HG03342 (cell line): ENCODE measurements around the gene DEPDC5.
"Not testable (repeated sequence)": the region's sequence is repeated elsewhere in the genome, so short reads cannot be mapped to it uniquely, and the experiment has no call there.

Experiments used
- ATAC-seq: cut with Tn5 transposase; IDR thresholded peaks from one replicate; pipeline ENCODE4 v1.9.1; 2021; ENCODE audit warnings: mild to moderate bottlenecking, moderate library complexity; ENCODE audit not compliant: unreplicated experiment

DEPDC5 gene

DNA sequence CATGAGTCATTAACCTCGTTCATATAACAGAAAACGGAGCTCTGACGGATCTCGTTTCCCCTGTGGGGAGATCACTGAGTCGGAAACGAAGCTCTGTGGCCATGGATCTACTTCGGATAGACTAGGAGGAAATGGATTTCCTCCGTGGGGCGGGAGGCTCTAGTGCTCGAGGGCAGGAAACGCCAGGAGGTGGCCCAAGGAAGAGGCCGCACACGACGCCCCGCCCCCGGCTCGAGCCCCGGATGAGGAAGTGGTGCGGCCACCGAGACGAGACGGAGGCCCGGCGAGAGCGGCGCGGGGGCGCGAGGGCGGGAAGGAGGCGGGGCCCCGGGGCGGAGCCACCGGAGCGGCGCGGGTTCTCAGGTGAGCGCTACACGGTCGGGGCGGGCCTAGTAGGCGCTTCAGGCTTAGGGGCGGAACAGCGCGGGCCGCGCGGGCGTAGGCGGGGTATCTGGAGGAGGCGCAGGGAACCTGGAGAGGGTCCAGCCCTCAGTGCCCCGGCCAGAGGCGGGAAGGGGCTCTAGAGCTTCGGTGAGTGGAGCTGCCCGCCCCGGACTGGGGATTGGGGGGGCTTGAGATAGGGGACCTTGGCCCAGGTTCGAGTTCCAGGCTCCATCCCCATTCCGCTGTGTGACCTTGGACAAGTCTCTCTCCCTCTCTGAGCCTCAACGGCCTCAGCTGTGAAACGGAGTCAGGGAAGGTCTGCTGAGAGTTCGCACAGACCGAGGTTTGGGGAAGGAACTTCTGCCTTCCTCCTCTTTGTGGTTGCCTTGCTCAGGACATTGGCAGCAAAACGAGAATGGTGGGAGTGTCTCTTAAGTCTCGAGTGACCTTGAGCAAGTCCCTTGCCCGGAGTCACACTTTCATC is at the start of gene DEPDC5:
Gene DEPDC5 (plus strand): TSS at position 386 of the 868 bp plus-strand sequence. CDS start 903 bp downstream, outside the sequence.
- ATAC-seq: peak; percentile 64

DNA sequence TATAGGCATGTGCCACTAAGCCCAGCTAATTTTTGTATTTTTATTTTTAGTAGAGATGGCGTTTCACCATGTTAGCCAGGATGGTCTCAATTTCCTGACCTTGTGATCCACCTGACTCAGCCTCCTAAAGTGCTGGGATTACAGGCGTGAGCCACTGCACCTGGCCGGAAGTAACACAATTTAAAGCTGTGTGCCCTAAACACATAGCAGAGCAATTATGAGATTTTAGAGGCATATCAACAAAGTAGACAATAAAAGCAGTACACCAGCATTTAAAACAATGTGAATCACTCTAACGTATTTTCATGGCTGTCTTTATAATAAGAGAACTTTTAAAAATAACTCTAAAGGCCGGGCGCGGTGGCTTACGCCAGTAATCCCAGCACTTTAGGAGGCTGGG is 46.3 kb upstream of the DEPDC5 start:
- no peak for ATAC-seq

DNA sequence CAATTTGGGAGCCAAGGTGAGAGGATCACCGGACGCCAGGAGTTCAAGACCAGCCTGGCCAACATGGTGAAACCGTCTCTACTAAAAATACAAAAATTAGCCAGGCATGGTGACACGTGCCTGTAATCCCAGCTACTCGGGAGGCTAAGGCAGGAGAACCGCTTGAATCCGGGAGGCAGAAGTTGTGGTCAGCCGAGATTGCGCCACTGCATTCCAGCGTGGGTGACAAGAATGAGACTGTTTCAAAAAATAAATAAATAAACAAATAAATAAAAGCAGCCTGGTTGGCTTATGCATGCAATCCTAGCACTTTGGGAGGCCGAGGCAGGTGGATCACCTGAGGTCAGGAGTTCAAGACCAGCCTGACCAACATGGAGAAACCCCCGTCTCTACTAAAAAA is 42.6 kb upstream of the DEPDC5 start:
- not testable (repeated sequence) for ATAC-seq

DNA sequence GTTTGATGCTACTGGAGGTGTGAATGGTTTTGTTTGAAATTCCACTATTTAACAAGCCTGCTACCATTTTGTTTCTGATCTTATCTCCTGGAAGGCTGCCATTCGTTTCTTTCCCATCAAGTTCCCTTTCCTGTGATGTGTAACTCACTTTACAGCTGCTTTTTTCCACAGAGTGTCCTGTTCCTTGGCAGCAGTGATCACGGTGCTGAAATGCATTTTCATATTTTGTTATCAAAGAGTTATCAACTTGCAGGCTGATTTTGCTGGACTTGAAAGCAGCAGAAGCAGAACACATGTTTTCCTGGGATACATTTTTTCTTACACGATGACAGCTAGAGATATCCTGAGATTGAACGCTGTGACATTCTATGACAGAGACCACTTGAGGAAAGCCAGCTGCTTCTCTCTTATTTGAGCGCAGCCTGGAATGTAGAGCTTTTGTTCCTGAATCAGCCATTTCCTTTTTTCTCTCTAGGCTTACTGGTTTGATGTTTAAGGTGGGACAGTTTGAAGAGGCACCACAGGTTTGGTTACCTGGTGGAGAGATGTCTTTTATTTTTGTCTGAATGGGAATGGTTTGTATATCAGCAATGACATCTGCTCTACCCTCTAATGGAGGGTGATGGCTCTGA is 38.6 kb upstream of the DEPDC5 start:
- no peak for ATAC-seq

DNA sequence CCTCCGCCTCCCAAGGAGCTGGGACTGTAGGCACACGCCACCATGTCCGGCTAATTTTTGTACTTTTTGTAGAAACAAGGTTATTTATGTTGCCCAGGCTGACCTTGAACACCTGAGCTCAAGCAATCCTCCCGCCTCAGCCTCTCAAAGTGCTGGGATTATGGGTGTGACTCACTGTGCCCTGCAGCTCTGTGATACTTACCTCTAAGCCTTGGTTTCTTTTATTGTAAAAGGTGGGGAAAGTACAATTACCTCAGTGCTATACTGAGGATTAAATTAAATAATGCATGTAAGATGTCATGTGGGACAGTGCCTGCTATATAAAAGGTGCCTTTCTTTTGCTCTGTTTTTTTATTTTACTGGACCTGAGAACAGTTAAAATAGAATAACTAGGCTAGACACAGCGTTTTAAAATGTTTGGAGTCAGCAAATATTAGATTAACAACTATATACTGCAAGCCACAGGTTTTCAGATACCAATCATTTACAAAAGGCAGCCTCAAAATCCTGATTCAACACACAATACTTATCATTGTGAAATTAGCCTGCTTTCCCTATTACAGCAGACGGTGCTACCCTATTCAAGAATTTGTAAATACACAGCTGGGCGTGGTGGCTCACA is 33.9 kb upstream of the DEPDC5 start:
- no peak for ATAC-seq

DNA sequence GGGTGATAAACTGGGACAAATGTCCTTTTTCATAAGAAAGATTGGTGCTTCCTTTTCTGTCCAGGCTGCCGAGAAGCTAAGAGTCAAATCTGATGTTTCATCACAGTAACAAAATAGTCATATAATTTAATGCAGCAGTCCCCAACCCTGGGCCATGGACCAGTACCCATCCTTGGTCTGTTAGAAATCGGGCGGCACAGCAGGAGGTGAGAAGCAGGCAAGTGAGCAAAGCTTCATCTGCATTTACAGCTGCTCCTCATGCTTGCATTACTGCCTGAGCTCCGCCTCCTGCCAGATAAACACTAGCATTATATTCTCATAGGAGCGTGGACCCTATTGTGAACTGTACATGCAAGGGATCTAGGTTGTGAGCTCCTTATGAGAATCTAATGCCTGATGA is 30.1 kb upstream of the DEPDC5 start:
- no peak for ATAC-seq

DNA sequence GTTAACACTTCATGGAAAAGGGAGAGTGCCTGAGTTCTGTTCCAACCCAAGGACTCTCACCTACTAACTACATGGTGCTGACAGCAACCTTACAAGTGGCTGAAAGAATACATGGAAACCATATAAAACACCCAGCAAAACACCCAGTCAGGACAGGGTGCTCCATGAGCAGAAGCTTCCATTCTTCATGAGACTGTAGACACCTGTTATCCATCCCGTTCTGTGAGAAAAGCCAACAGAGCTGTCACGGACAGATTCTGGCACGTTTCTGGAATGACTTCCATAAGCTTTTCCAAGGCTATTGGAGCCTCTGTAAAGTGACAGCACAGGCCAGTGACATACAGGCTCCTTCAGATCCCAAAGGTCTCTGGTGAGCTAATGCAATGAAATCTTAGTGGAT is 27.1 kb upstream of the DEPDC5 start:
- ATAC-seq: no peak

DNA sequence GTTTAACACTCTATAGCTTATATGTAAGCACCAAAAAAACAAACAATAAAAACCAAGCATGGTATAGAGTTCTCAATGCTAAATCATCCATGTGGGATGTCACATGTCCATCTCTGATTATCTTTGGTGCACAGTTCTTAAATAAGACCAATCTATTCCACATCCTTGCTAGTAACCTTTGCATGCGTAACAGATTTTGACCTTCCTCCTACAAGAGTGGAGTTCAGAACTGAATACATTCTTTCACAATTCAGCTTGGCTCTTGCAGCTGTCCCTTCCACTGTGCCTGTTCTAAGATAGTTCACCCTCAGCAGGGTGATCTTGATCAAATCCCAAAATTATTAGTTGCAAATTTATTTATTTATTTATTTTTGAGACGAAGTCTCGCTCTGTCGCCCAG is 25.0 kb upstream of the DEPDC5 start:
- ATAC-seq: no peak

DNA sequence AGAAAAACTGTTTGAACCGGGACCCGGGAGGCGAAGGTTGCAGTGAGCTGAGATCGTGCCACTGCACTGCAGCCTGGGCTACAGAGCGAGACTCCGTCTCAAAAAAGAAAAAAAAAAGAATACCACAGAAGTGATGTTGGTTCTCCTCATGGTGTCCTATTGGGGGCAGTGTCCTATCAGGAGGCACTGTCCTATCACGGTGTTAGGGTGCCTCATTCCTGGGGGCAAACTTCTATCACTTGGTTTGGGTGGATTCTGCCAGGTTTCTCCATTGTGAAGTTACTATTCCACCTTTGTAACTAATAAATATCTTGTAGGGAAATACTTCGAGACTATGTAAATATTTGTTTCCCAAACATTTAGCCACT is 23.5 kb upstream of the DEPDC5 start:
- no peak for ATAC-seq

DNA sequence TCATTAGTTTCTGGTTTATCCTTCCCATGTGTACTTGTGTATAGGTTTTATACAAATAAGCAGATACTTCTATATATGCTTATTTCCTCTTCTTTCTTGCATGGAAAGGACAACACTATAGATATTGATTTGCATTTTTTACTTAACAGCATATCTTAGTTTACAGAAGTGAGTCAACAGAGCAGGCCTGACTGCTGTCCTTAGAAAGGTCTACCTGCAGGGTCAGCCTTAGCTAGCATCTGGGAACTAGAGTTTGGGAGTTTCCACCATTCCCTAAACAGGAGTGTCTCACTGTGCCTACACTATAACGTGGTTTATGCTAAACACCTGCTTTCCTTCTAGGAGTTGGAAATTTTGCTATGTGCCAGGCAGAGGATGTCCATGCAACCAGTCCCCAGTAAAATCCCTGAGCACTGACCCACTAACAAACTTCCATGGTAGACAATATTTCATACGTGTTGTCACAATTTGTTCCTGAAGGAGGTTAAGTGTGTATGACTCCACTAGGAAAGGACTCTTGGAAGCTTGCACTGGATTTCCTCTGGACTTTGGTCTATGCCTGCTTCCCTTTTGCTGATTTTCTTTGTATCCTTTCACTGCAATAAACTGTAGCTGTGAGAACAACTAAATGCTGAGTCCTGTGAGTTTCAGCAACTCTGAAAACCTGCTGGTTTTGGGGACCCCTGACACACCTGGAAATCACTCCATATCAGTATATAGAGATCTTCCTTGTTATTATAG is 21.6 kb upstream of the DEPDC5 start:
- ATAC-seq: no peak

DNA sequence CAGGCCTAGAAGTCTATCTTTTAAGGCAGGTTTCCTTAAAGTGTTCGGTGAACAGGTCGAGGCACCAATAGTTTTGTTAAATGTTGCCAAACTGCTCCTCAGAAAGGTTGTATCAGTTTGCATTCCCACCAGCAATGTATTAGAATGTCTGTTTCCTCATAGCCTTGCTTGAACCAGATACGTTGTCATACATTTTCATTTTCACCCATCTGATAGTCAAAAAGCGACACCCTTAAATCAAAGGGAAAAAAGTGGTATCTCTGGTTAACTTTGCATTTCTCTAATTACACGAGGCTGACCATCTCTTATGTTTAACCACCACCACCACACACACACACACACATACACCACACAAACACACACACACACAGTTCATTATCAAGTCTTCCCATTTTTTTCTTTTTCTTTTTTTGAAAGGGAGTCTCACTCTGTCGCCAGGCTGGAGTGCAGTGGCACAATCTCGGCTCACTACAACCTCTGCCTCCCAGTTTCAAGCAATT is 20.2 kb upstream of the DEPDC5 start:
- no peak for ATAC-seq

DNA sequence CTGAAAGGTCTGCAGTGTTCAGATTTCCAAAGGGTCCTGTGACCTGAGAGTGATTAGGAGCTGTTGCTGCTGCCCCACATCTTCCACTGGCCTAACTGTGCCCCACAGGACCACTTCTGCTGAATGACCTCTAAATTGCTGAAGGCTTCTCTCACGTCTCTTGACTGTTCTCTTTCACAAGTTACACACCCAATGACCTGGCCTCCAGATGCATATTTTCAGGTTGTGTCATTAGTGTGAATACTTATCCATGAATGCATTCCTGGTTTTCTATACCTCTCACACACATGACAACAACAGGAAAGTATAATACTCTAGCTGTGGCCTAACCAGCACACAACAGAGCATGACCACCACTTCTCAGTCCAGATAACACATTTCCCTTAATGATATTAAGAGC is 19.3 kb upstream of the DEPDC5 start:
- no peak for ATAC-seq

DNA sequence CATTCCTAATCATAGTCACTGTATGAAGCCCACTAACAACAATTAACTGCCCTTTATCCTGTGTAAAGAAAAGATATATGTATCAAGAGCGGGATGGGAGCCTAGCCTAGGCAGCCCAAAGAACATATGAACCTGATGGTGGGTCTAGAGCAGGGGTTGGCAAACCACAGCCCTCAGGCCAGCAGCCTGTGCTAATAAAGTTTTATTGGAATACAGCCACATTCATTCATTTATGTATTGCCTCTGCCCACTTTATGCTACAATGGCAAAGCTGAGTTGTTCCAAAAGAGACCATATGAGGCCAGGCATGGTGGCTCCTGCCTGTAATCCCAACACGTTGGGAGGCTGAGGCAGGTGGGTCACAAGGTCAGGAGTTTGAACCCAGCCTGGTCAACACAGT is 17.4 kb upstream of the DEPDC5 start:
- ATAC-seq: no peak

DNA sequence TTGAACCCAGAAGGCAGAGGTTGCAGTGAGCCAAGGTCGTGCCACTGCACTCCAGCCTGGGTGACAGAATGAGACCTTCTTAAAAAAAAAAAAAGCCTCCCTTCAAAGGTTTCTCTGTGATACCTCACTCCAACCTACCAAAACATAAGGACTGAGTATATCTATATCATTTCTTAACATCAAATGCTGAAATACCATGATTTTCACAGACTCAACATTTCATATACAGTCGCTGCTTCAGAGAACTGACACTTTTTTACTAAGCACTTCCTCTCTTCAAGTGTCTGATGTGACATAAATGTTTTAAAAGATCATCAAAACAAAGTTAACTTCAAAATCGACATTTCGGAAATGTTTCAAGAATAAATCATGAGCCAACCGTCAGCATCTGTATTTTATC is 15.9 kb upstream of the DEPDC5 start:
- no peak for ATAC-seq

DNA sequence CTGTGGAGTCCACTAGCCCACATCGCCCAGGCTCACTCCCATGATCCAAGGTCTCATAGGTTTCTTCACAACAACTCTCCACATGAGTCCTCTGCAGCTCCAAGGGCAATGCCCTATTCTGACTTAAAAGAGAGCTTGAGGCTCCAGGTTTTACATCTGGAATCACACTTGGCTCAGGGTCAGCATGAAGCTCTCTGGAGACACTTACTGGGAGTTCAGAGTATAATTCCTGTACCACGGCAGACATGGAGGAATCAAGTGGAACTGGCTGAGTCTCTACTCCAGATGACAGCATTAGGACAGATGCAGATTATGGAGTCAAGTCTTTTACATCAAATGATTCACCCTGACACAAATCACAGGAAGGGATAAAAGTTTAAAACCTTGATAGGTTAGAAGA is 15.3 kb upstream of the DEPDC5 start:
- no peak for ATAC-seq

DNA sequence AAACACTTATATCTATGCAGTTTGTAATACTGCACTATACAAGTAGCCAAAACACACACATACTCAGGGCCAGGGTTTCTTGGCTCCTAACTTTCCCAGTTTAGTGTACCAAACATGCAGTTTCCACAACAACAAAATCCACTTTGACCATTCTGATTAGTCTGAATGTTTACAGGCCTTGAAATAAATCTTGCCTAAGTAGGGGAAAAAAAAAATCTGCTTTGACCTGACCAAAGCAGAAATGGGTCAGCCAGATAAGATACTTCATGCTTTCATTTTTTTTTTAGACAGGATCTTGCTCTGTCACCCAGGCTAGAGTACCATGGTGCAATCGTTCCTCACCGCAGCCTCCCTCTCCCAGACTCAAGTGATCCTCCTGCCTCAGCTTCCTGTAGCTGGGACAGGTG is 14.0 kb upstream of the DEPDC5 start:
- ATAC-seq: no peak

DNA sequence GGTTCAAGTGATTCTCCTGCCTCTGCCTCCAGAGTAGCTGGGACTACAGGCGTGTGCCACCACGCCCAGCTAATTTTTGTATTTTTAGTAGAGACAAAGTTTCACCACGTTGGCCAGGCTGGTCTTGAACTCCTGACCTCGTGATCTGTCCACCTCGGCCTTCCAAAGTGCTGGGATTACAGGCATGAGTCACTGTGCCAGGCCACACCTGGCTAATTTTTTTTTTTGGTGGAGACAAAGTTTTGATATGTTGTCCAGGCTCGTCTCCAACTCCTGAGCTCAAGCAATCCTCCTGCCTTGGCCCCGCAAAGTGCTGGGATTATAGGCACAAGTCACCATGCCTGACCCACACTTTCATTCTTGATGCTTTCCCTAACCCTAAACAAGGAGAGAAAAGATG is 13.5 kb upstream of the DEPDC5 start:
- not testable (repeated sequence) for ATAC-seq

DNA sequence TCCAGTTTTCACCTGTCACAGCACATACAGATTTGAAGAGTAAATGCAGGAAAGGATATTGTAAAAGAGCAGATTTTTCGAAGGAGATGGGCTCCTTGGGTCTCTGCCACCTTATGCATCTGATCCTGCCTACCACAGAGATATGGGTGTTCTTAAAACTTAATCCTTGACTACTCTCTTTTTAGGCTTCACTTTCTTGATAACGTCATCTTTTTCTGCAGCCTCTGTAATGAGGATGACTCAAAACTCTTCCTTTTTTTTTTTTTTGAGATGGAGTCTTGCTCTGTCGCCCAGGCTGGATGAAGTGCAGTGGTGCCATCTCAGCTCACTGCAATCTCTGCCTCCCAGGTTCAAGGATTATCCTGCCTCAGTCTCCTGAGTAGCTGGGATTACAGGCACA is 11.7 kb upstream of the DEPDC5 start:
- no peak for ATAC-seq

DNA sequence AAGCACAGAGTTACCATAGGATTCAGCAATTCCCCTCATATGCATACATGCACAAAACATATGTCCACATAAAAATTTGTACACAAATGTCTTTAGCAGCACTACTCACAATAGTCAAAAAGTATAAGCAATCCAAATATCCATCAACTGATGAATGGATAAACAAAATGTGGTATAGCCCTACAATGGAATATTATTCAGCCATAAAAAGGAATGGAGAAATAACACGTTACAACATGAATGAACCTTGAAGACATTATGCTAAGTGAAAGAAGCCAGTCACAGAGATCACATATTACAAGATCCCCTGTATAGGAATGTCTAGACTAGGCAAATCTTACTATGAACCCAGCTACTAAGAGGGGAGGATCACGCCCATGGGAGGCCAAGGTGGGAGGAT is 11.1 kb upstream of the DEPDC5 start:
- ATAC-seq: no peak

DNA sequence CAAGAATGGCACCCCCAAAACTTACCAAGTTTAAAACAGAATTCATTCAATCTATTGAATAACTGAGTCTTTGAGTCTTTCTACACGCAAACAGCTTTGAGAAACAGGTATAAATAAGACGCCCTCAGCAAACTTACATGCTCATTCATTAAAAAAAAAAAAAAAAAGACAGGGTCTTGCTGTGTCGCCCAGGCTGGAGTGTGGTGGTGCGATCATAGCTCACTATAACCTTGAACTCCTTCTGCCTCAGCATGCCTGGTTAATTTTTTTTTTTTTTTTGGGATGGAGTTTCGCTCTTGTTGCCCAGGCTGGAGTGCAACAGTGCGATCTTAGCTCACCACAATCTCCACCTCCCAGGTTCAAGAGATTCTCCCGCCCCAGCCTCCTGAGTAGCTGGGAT is 9.9 kb upstream of the DEPDC5 start:
- ATAC-seq: no peak

DNA sequence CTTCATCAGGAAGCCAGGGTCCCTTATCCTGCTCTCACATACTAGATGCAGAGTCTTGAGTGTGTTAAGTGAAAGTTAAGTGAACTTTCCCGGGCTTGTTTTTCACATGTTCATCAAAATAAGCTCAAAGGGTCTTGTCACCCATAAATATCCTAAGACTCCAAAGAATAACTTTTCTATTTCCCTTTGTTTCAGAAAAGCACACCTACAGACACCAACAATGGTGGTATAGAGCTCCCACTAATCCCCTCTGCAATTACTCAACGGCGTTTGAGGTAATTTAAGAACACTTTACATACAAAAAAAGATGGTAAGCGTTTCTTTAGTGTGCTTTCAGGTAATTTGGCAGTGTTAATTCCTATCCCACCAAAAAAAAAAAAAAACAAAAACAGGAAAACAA is 6.4 kb upstream of the DEPDC5 start:
- no peak for ATAC-seq
